Mammary epithelial cell (primary cell): ENCODE data around the gene FGF18.

Experiments used
- CTCF ChIP-seq, 2 donors: IDR thresholded peaks in 1 of 2; conservative IDR thresholded peaks in 1 of 2; 2 replicates each; pipeline ENCODE4 v1.5.1; 2011 to 2012; ENCODE audit warnings: inconsistent platforms in 2 of 2, low read length in 2 of 2, mild to moderate bottlenecking in 2 of 2, control low read depth in 1 of 2, low read depth in 1 of 2; ENCODE audit not compliant: insufficient read depth in 1 of 2; ENCODE audit errors: extremely low read depth in 1 of 2
- EZH2 ChIP-seq: IDR thresholded peaks from 2 replicates; pipeline ENCODE4 v1.6.1; 2012; ENCODE audit warnings: low read length, inconsistent platforms, borderline replicate concordance

- TF ChIP-seq CTCF (conservative IDR thresholded peaks at IDR 0.05 in 1 of 2, IDR thresholded peaks at IDR 0.05 in 1 of 2; ENCODE audit: extremely low read depth in 1 of 2, insufficient read depth in 1 of 2, low read depth in 1 of 2, low read length in 2 of 2) (no peak), EZH2 (no peak)
These were observed 45.4 kb downstream of the FGF18 start for GRCh38 chr5:171464829-171465228.
